ENCODE results near the gene NCOA1.
A peak's percentile ranks its signal among the peaks of the same experiment; 100 is the strongest.

The NCOA1 gene

GRCh38 chr2:24720310-24720709 is 229.3 kb downstream of the NCOA1 start:
- 100% methylated on average over 2 to 3 of the region's 3 CpGs for WGBS, 2 experiments (ENCODE audit: insufficient coverage in 2 of 2)
- H3K4me1 ChIP-seq (ENCODE audit: control insufficient read depth, insufficient read depth, low read length, poor library complexity, severe bottlenecking), result peaks cover 10% of the 10 kb centered on the region
- no peak overlapping the region for H3K27ac ChIP-seq (ENCODE audit: low read depth, low read length, severe bottlenecking)

GRCh38 chr2:24721470-24721869 is 230.4 kb downstream of the NCOA1 start:
- Histone ChIP-seq H3K27ac (ENCODE audit: low read depth, low read length, severe bottlenecking) (peak overlapping the region; percentile 68), H3K4me3 (ENCODE audit: extremely low read depth, insufficient read depth, low read length, poor library complexity, severe bottlenecking) (no peak overlapping the region), H3K9me3 (ENCODE audit: control insufficient read depth, low read length) (no peaks in the 10 kb centered on the region)

More at GRCh38 chr2:24720310-24720709, 229.3 kb downstream of the NCOA1 start:
- H3K9me3 ChIP-seq (ENCODE audit: control insufficient read depth, low read length), result no peaks in the 10 kb centered on the region
- no peaks in the 10 kb centered on the region for H3K36me3 ChIP-seq (ENCODE audit: control insufficient read depth, insufficient read depth, low read length)
- H3K4me3 ChIP-seq (ENCODE audit: extremely low read depth, insufficient read depth, low read length, poor library complexity, severe bottlenecking), result no peak overlapping the region

GRCh38 chr2:24722141-24722790 is 231.2 kb downstream of the NCOA1 start:
- Histone ChIP-seq H3K36me3 (ENCODE audit: control insufficient read depth, insufficient read depth, low read length) (no peaks in the 10 kb centered on the region), H3K4me1 (ENCODE audit: control insufficient read depth, insufficient read depth, low read length, poor library complexity, severe bottlenecking) (peaks cover 10% of the 10 kb centered on the region), H3K9me3 (ENCODE audit: control insufficient read depth, low read length) (no peaks in the 10 kb centered on the region), H3K4me3 (ENCODE audit: extremely low read depth, insufficient read depth, low read length, poor library complexity, severe bottlenecking) (no peak overlapping the region), H3K27ac (ENCODE audit: low read depth, low read length, severe bottlenecking) (peak overlapping the region; percentile 68)
- WGBS, 2 experiments (ENCODE audit: insufficient coverage in 2 of 2), result no CpG with 5 or more reads among the region's 3 CpGs

More at GRCh38 chr2:24721470-24721869, 230.4 kb downstream of the NCOA1 start:
- no peaks in the 10 kb centered on the region for H3K36me3 ChIP-seq (ENCODE audit: control insufficient read depth, insufficient read depth, low read length)
- peaks cover 10% of the 10 kb centered on the region for H3K4me1 ChIP-seq (ENCODE audit: control insufficient read depth, insufficient read depth, low read length, poor library complexity, severe bottlenecking)

- Histone ChIP-seq H3K36me3 (ENCODE audit: control insufficient read depth, insufficient read depth, low read length) (no peaks in the 10 kb centered on the region), H3K4me1 (ENCODE audit: control insufficient read depth, insufficient read depth, low read length, poor library complexity, severe bottlenecking) (peaks cover 10% of the 10 kb centered on the region), H3K9me3 (ENCODE audit: control insufficient read depth, low read length) (no peaks in the 10 kb centered on the region), H3K4me3 (ENCODE audit: extremely low read depth, insufficient read depth, low read length, poor library complexity, severe bottlenecking) (no peak overlapping the region), H3K27ac (ENCODE audit: low read depth, low read length, severe bottlenecking) (no peak overlapping the region)
- no CpG with 5 or more reads among the region's 1 CpG for WGBS, 2 experiments (ENCODE audit: insufficient coverage in 2 of 2)
These were observed 232.1 kb downstream of the NCOA1 start for GRCh38 chr2:24723191-24723590.

GRCh38 chr2:24723665-24724064 is 232.6 kb downstream of the NCOA1 start:
- Histone ChIP-seq H3K36me3 (ENCODE audit: control insufficient read depth, insufficient read depth, low read length) (no peaks in the 10 kb centered on the region), H3K27ac (ENCODE audit: low read depth, low read length, severe bottlenecking) (no peak overlapping the region), H3K4me3 (ENCODE audit: extremely low read depth, insufficient read depth, low read length, poor library complexity, severe bottlenecking) (no peak overlapping the region), H3K4me1 (ENCODE audit: control insufficient read depth, insufficient read depth, low read length, poor library complexity, severe bottlenecking) (peaks cover 10% of the 10 kb centered on the region), H3K9me3 (ENCODE audit: control insufficient read depth, low read length) (no peaks in the 10 kb centered on the region)

GRCh38 chr2:24724111-24724775 is 233.2 kb downstream of the NCOA1 start:
- no peak overlapping the region for H3K27ac ChIP-seq (ENCODE audit: low read depth, low read length, severe bottlenecking)
- no peaks in the 10 kb centered on the region for H3K9me3 ChIP-seq (ENCODE audit: control insufficient read depth, low read length)
- H3K36me3 ChIP-seq (ENCODE audit: control insufficient read depth, insufficient read depth, low read length), result no peaks in the 10 kb centered on the region
- no CpG with 5 or more reads among the region's 4 CpGs for WGBS, 2 experiments (ENCODE audit: insufficient coverage in 2 of 2)
- H3K4me3 ChIP-seq (ENCODE audit: extremely low read depth, insufficient read depth, low read length, poor library complexity, severe bottlenecking), result no peak overlapping the region
- peaks cover 10% of the 10 kb centered on the region for H3K4me1 ChIP-seq (ENCODE audit: control insufficient read depth, insufficient read depth, low read length, poor library complexity, severe bottlenecking)

GRCh38 chr2:24725956-24726355 is 234.9 kb downstream of the NCOA1 start:
- WGBS, 2 experiments (ENCODE audit: insufficient coverage in 2 of 2), result no CpG with 5 or more reads among the region's 3 CpGs
- no peak overlapping the region for H3K27ac ChIP-seq (ENCODE audit: low read depth, low read length, severe bottlenecking)

GRCh38 chr2:24730481-24730880 is 239.4 kb downstream of the NCOA1 start:
- Histone ChIP-seq H3K4me1 (ENCODE audit: control insufficient read depth, insufficient read depth, low read length, poor library complexity, severe bottlenecking) (no peaks in the 10 kb centered on the region), H3K36me3 (ENCODE audit: control insufficient read depth, insufficient read depth, low read length) (peaks cover 3% of the 10 kb centered on the region), H3K27ac (ENCODE audit: low read depth, low read length, severe bottlenecking) (no peak overlapping the region), H3K9me3 (ENCODE audit: control insufficient read depth, low read length) (no peaks in the 10 kb centered on the region), H3K4me3 (ENCODE audit: extremely low read depth, insufficient read depth, low read length, poor library complexity, severe bottlenecking) (no peak overlapping the region)
- 96 to 100% methylated on average over 3 to 4 of the region's 7 CpGs for WGBS, 2 experiments (ENCODE audit: insufficient coverage in 2 of 2)

More at GRCh38 chr2:24725956-24726355, 234.9 kb downstream of the NCOA1 start:
- no peak overlapping the region for H3K4me3 ChIP-seq (ENCODE audit: extremely low read depth, insufficient read depth, low read length, poor library complexity, severe bottlenecking)
- peaks cover 10% of the 10 kb centered on the region for H3K4me1 ChIP-seq (ENCODE audit: control insufficient read depth, insufficient read depth, low read length, poor library complexity, severe bottlenecking)
- H3K36me3 ChIP-seq (ENCODE audit: control insufficient read depth, insufficient read depth, low read length), result no peaks in the 10 kb centered on the region
- H3K9me3 ChIP-seq (ENCODE audit: control insufficient read depth, low read length), result no peaks in the 10 kb centered on the region

GRCh38 chr2:24731040-24731439 is 240.0 kb downstream of the NCOA1 start:
- no peaks in the 10 kb centered on the region for H3K9me3 ChIP-seq (ENCODE audit: control insufficient read depth, low read length)
- no peak overlapping the region for H3K4me3 ChIP-seq (ENCODE audit: extremely low read depth, insufficient read depth, low read length, poor library complexity, severe bottlenecking)
- H3K36me3 ChIP-seq (ENCODE audit: control insufficient read depth, insufficient read depth, low read length), result peaks cover 3% of the 10 kb centered on the region
- no peaks in the 10 kb centered on the region for H3K4me1 ChIP-seq (ENCODE audit: control insufficient read depth, insufficient read depth, low read length, poor library complexity, severe bottlenecking)
- no peak overlapping the region for H3K27ac ChIP-seq (ENCODE audit: low read depth, low read length, severe bottlenecking)

GRCh38 chr2:24731923-24732322 is 240.9 kb downstream of the NCOA1 start:
- H3K4me1 ChIP-seq (ENCODE audit: control insufficient read depth, insufficient read depth, low read length, poor library complexity, severe bottlenecking), result no peaks in the 10 kb centered on the region
- 78% methylated on average over 1 of the region's 1 CpG; no CpG with 5 or more reads in 1 of the 2 experiments for WGBS, 2 experiments (ENCODE audit: insufficient coverage in 2 of 2)
- H3K4me3 ChIP-seq (ENCODE audit: extremely low read depth, insufficient read depth, low read length, poor library complexity, severe bottlenecking), result no peak overlapping the region
- no peaks in the 10 kb centered on the region for H3K9me3 ChIP-seq (ENCODE audit: control insufficient read depth, low read length)
- peaks cover 3% of the 10 kb centered on the region for H3K36me3 ChIP-seq (ENCODE audit: control insufficient read depth, insufficient read depth, low read length)
- no peak overlapping the region for H3K27ac ChIP-seq (ENCODE audit: low read depth, low read length, severe bottlenecking)

GRCh38 chr2:24734741-24735140 is 243.7 kb downstream of the NCOA1 start:
- WGBS, 2 experiments (ENCODE audit: insufficient coverage in 2 of 2), result no CpG with 5 or more reads among the region's 2 CpGs
- Histone ChIP-seq H3K36me3 (ENCODE audit: control insufficient read depth, insufficient read depth, low read length) (peaks cover 3% of the 10 kb centered on the region), H3K4me3 (ENCODE audit: extremely low read depth, insufficient read depth, low read length, poor library complexity, severe bottlenecking) (no peak overlapping the region), H3K27ac (ENCODE audit: low read depth, low read length, severe bottlenecking) (no peak overlapping the region), H3K9me3 (ENCODE audit: control insufficient read depth, low read length) (no peaks in the 10 kb centered on the region), H3K4me1 (ENCODE audit: control insufficient read depth, insufficient read depth, low read length, poor library complexity, severe bottlenecking) (no peaks in the 10 kb centered on the region)
